ENCODE data around the gene CRB1.
A peak's percentile ranks its signal among the peaks of the same experiment; 100 is the strongest.

CRB1 gene

DNA sequence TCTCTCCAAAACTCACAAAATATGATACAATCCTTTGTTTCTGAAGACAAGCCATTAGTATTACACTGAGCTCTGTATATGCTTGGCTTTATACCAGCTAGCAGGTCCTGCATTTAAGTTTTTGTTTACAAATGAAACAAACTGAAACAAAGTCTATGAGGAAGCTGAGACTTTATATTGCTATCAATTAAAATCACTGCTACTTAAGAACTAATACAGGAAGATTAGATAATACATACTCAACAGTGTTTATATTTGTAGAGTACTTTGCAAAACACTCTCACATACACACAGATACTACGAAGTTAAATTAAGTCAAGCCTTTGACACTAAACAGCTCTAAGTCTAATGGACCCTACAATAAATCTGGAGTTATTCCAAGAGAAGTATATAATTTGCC is 247.4 kb downstream of the CRB1 start:
- no peak overlapping the region for H3K4me3 ChIP-seq (ENCODE audit: low read depth, low read length)
- no peak for TF ChIP-seq CTCF (IDR thresholded peaks at IDR 0.05; ENCODE audit: control insufficient read depth, extremely low read depth, insufficient read depth)
- DNase-seq (ENCODE audit: low read depth), result peak; percentile 21

DNA sequence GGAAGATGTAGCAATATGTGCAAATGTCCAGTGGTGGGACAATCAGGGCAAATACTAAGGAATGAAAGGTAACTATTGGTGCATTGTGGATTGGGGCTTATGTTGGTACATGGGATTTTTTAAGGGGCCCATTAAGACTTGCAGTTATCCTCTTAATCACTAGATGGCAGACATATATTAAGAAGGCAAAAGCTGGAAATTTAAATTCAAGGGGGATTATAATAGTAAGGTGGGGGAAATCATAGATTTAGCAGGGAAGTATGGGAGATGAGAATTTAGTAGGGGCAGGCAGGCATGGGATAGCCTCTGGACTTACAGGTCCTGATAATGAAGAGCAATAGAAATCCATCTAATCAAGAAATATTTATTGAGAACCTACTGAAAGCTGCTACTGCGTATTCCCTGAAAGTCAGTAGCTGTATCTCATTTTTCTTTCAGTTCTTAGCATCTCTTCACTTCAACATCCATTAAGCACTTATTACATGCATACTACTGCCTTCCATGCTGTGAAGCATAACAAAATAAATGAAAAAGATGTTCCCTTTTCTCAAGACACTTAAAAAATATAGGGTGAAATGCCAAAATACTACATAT is 251.8 kb downstream of the CRB1 start:
- DNase-seq (ENCODE audit: low read depth), result no peak
- no peak overlapping the region for H3K4me3 ChIP-seq (ENCODE audit: low read depth, low read length)
- peak; percentile 45 for TF ChIP-seq CTCF (IDR thresholded peaks at IDR 0.05; ENCODE audit: control insufficient read depth, extremely low read depth, insufficient read depth)

DNA sequence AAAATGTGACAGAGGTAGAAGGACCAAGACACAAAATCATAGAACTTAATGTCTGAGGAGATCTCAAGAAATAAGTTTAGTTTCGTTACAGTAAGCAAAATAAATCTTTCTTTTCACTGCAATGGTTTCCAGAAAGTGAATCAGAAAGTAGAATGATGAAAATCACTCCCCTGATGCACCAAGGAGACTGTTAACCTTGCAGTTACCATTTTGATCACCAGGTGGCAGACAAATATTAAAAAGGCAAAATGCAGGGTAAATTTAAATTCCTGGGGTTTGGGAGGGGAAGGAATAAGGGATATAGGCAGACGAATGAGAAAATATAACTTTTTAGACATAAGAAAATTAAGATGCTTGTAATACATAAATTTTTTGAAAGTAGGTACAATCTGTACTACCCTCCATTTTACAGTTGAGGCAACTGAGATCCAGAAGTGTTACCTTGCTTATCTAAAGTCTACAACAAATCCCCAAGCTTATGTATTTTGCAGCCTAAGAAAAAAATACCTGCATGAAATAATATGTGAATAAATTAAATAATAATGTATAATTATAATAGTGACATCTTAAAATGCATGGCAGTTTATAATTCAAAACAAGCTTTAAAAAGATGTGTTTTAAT is 253.2 kb downstream of the CRB1 start:
- DNase-seq (ENCODE audit: low read depth), result no peak
- H3K4me3 ChIP-seq (ENCODE audit: low read depth, low read length), result no peak overlapping the region
- TF ChIP-seq CTCF (IDR thresholded peaks at IDR 0.05; ENCODE audit: control insufficient read depth, extremely low read depth, insufficient read depth), result peak; percentile 72

DNA sequence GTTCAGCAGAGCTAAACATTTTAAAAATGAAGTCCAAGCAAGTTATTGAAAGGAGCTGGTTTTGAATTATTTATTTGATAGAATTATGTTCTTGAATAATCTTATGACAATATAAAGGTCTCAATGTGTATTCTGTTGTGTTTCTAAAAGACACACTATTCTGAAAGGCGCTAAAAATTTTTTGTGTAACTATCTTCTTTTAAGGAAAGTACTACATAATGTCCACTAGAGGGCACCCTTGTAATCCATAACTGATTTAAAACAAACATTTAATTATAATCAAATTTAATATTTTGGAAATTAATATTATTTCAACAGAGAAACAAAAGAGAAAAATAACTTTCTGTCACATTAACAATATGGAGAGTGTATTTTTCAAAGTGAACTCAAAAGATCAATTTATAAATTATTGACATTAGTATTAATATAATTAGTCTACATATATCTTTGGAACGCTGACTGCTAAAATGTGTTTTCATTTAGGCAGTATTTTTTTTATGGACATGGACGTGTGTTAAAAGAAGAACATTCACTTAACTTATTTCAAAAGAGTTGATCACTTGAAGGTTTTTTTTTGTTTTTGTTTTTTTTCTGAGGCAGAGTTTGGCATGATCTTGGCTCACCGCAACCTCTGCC is 258.8 kb downstream of the CRB1 start:
- H3K4me3 ChIP-seq (ENCODE audit: low read depth, low read length), result no peak overlapping the region
- peak; percentile 48 for TF ChIP-seq CTCF (IDR thresholded peaks at IDR 0.05; ENCODE audit: control insufficient read depth, extremely low read depth, insufficient read depth)
- no peak for DNase-seq (ENCODE audit: low read depth)

Data from LNCaP clone FGC (cell line).